GM12891 (cell line): ENCODE data around the gene SPTLC1.

ENCODE experiments used
- PAX5 ChIP-seq: IDR thresholded peaks from 2 replicates; pipeline ENCODE4 v1.6.1; 2011; ENCODE audit warnings: low read length, moderate library complexity, mild to moderate bottlenecking; ENCODE audit not compliant: insufficient read depth, severe bottlenecking
- POLR2A ChIP-seq: IDR thresholded peaks from 2 replicates; pipeline ENCODE4 v1.6.1; 2011; ENCODE audit warnings: low read depth, low read length, control low read depth
- POLR2AphosphoS5 ChIP-seq: IDR thresholded peaks from 2 replicates; pipeline ENCODE4 v1.6.1; 2011; ENCODE audit warnings: low read depth, low read length, control low read depth
- SPI1 ChIP-seq: IDR thresholded peaks from 2 replicates; pipeline ENCODE4 v1.6.1; 2011; ENCODE audit warnings: low read depth, low read length, control low read depth
- TAF1 ChIP-seq: IDR thresholded peaks from 2 replicates; pipeline ENCODE4 v1.6.1; 2011; ENCODE audit warnings: low read depth, low read length, control low read depth

- no peak for TF ChIP-seq POLR2A
- no peak for TF ChIP-seq TAF1
- TF ChIP-seq POLR2AphosphoS5, result no peak
- TF ChIP-seq SPI1, result no peak
- no peak for TF ChIP-seq PAX5
These were observed 14.8 kb downstream of the SPTLC1 start for GRCh38 chr9:92100237-92100911.
